ENCODE measurements around the gene CPE. TPM values are rescaled to one million over a fixed set of nuclear protein-coding genes. Genes with fewer than 3 reads are reported as not detected.

Gene CPE
- total RNA-seq, 2 donors from 2014 or later: 395 to 458 TPM

DNA sequence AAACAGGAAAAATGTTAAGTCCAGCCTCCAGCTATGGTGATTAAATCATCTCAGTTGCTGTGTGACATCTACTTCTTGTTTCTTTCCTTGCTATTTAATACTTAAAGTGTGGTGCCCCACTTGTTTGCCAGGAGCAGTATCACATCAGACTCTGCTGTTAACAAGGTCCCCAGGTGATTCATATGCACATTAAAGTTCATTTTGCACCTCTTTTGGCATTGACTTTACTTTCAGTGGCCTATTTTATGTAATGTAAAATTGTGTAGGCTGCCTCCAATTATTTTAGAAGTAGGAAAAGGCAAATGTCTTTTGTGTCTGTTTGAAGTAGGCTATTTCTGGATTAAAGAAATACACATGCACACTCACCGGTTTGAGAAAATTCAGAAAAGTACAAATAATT is 47.5 kb downstream of the CPE start:
- ATAC-seq (ENCODE audit: insufficient number of reproducible peaks, low FRiP score, low read depth): no peak
- TF ChIP-seq, protein P1, sequence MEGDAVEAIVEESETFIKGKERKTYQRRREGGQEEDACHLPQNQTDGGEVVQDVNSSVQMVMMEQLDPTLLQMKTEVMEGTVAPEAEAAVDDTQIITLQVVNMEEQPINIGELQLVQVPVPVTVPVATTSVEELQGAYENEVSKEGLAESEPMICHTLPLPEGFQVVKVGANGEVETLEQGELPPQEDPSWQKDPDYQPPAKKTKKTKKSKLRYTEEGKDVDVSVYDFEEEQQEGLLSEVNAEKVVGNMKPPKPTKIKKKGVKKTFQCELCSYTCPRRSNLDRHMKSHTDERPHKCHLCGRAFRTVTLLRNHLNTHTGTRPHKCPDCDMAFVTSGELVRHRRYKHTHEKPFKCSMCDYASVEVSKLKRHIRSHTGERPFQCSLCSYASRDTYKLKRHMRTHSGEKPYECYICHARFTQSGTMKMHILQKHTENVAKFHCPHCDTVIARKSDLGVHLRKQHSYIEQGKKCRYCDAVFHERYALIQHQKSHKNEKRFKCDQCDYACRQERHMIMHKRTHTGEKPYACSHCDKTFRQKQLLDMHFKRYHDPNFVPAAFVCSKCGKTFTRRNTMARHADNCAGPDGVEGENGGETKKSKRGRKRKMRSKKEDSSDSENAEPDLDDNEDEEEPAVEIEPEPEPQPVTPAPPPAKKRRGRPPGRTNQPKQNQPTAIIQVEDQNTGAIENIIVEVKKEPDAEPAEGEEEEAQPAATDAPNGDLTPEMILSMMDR (IDR thresholded peaks at IDR 0.05): no peak
- no peak overlapping the region for H3K4me3 ChIP-seq

DNA sequence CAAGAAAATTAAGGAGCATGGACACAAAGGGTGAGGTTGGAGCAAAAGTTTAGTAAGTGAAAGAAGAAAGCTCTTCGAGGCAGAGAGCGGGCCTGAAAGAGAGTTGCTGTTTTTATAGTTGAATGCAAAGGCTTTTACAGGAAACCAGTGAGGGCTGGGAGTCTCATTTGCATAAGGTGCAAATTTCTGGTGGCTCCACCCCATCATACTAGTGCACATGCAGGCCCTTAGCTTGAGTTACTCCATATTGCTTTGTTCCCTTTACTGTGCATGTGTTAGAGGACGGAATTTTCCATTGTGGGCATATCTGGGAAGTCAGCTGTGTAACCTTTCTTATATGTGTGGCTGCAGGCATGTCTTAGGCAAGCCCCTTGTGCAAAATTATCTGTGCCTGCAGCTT is 48.0 kb downstream of the CPE start:
- Histone ChIP-seq H3K9me3 (no peaks in the 10 kb centered on the region), H3K4me1 (ENCODE audit: control insufficient read depth in 1 of 2, low read depth in 2 of 2) (no peaks in the 10 kb centered on the region), H3K4me3 (no peak overlapping the region), H3K36me3 (no peaks in the 10 kb centered on the region), H3K27ac (no peak overlapping the region), H3K27me3 (replicated peaks; ENCODE audit: insufficient read depth) (no peaks in the 10 kb centered on the region)
- DNase-seq (ENCODE audit: low spot score) (no peak), ATAC-seq (ENCODE audit: insufficient number of reproducible peaks, low FRiP score, low read depth) (no peak)
- TF ChIP-seq, protein P1 (IDR thresholded peaks at IDR 0.05): no peak

More for the DNA sequence above, 47.5 kb downstream of the CPE start:
- Histone ChIP-seq H3K9me3 (no peaks in the 10 kb centered on the region), H3K4me1 (ENCODE audit: control insufficient read depth in 1 of 2, low read depth in 2 of 2) (no peaks in the 10 kb centered on the region), H3K36me3 (no peaks in the 10 kb centered on the region), H3K27me3 (replicated peaks; ENCODE audit: insufficient read depth) (no peaks in the 10 kb centered on the region), H3K27ac (no peak overlapping the region)
- no peak for DNase-seq (ENCODE audit: low spot score)

DNA sequence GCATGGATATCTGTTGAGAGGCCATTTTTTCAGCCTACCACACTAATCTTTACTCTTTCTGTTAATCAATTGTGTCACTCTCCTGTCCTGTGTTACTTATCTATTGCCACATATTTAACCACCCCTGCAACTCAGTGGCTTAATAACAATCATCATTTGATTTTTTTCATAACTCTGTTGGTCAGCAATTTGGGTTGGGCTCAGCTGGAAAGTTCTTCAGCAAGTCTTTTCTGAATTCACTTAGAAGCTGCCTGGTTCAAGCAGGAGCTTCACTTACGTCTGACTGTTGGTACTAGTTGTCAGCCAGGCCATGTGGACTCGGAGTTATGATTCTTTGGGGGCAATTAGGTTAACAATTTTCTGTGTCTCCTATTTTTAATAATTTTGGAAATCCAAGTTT is 50.1 kb downstream of the CPE start:
- no peak overlapping the region for H3K27ac ChIP-seq
- TF ChIP-seq, protein P1 (IDR thresholded peaks at IDR 0.05): no peak

DNA sequence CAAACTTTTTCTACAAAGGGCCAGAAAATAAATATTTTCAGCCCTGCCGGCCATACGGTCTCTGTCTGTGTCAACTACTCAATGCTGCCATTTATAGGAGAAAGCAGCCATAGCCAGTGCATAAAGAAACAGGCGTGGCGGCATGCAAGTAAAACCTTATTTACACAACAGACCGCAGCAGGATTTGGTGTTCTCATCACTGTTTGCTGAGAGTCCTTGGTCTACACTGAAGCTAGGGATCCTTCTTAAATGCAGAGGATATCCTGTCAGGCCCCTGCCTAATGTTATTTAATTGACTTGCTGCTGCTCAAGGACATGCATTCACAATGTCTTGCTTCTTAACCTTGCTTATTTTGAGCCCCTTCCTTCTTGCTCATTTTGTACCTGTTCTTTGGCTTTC is 54.7 kb downstream of the CPE start:
- ATAC-seq (ENCODE audit: insufficient number of reproducible peaks, low FRiP score, low read depth) (no peak), DNase-seq (ENCODE audit: low spot score) (no peak)
- Histone ChIP-seq H3K4me3 (no peak overlapping the region), H3K36me3 (no peaks in the 10 kb centered on the region), H3K4me1 (ENCODE audit: control insufficient read depth in 1 of 2, low read depth in 2 of 2) (no peaks in the 10 kb centered on the region), H3K27ac (no peak overlapping the region), H3K27me3 (replicated peaks; ENCODE audit: insufficient read depth) (no peaks in the 10 kb centered on the region), H3K9me3 (no peaks in the 10 kb centered on the region)
- TF ChIP-seq, protein P1 (IDR thresholded peaks at IDR 0.05): no peak

More for the DNA sequence above, 50.1 kb downstream of the CPE start:
- H3K4me3 ChIP-seq: no peak overlapping the region
- ATAC-seq (ENCODE audit: insufficient number of reproducible peaks, low FRiP score, low read depth): no peak
- no peak for DNase-seq (ENCODE audit: low spot score)
- no peaks in the 10 kb centered on the region for H3K9me3 ChIP-seq
- H3K27me3 ChIP-seq (replicated peaks; ENCODE audit: insufficient read depth): no peaks in the 10 kb centered on the region
- H3K36me3 ChIP-seq: no peaks in the 10 kb centered on the region
- H3K4me1 ChIP-seq (ENCODE audit: control insufficient read depth in 1 of 2, low read depth in 2 of 2): no peaks in the 10 kb centered on the region

DNA sequence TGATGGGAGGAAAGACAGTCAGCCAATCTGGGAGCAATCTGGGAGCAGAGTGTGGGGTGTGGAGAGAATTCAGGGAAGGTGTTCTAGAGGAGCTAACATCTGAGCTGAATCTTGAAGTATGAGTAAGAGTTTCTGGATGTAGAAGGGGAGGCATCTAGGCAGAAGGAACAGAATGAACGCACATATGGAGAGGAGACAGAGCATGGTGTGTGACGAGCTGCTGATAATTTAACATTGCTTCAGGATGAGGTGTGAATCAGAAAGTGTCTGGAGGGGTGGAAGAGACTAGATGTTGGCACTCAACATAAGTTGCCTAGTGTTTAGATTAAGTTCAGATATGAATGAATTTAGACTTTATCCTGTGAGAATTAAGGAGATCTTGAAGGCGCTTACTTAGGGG is 58.9 kb downstream of the CPE start:
- DNase-seq (ENCODE audit: low spot score): no peak
- TF ChIP-seq, protein P1 (IDR thresholded peaks at IDR 0.05): no peak

More for the DNA sequence above, 58.9 kb downstream of the CPE start:
- no peak for ATAC-seq (ENCODE audit: insufficient number of reproducible peaks, low FRiP score, low read depth)
- Histone ChIP-seq H3K27ac (no peak overlapping the region), H3K4me3 (no peak overlapping the region), H3K27me3 (replicated peaks; ENCODE audit: insufficient read depth) (no peaks in the 10 kb centered on the region), H3K4me1 (ENCODE audit: control insufficient read depth in 1 of 2, low read depth in 2 of 2) (peaks cover 11 to 17% of the 10 kb centered on the region in 2 donors), H3K9me3 (no peaks in the 10 kb centered on the region), H3K36me3 (no peaks in the 10 kb centered on the region)
